ENCODE results near the gene MYO1A. TPM values are rescaled to one million over a fixed set of nuclear protein-coding genes. Genes with fewer than 3 reads are reported as not detected.

The MYO1A gene
- total RNA-seq (1 to 10 TPM in 1 of 4 donors, under 1 TPM in 2, not detected in 1; 0.10 to 1.3 (median 0.20) TPM), polyA plus RNA-seq (under 1 TPM; 0.04 to 0.91 (median 0.18) TPM)
- long read RNA-seq, donor 1 = 0 reads
- long read RNA-seq, donor 2 = 0 reads

DNA sequence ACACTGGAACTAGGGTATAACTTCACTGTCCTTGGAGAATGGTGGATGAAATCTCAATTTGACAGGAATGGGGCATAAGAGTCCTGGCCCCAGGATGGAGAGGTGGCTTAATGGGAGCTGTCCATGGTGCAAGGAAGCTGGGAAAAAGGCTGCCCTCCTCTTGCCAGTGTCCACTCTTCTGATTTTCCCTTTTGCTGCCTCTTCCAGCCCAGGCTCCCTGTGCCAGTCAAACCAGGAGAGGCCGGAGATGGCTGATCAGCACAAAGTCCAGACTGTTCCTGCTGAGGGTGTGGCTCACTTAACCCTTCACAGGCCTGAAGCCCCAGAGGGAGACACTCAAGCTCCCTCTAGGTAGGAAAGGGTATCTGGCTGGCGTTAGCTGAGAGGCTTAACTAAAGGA, at the start of gene MYO1A:
MYO1A (minus strand) TSS at position 240 of the 400 bp plus-strand sequence. CDS start 1,806 bp downstream, outside the sequence.
- WGBS, 3 donors = 25 to 48% (median 35%) methylated on average over 2 of the region's 2 CpGs

DNA sequence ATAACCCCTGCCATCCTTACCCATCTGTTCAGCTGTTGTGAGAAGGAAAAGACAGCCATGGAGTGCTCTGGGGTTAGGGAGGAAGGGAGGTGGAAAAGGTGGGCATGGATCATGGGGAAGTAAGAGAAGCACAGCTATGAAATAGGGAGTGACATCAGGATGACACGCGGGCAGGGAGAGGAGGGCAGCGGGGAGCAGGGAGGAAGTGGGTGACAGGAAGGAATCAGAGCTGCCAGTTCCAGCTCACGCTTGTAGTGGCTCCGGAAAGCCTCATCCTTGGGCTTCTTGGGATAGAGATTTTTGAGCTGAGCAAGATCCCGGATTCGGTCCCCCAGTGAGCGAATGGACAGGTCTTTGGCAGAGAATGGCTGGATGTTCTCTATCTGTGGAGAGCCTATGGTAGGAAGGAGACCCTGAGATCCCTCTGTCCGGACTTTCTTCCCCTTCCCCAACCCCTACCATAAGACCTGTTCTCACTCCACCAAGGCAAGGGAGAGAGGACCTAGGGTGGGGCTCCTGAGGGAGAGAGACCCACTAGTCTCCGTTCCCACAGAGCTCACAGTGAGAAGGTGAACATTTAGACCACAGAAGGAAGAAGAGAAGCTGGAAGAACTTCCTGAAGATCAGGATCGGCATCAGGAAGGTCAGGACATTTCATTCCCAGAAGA, 49.3 kb upstream of the MYO1A start:
- H3K36me3 ChIP-seq (ENCODE audit: insufficient read depth in 1 of 2, low read depth in 1 of 2) = peaks cover 0 to 30% of the 10 kb centered on the region in 2 donors
- no peak overlapping the region for H3K4me3 ChIP-seq
- intact Hi-C loops (cut with DNase I) = no loop called here
- DNase-seq (no peak), ATAC-seq (no peak)
- WGBS, 3 donors = 74 to 80% (median 76%) methylated on average over 11 of the region's 11 CpGs
- H3K27me3 ChIP-seq (ENCODE audit: insufficient read depth in 3 of 3, low read length in 2 of 3) = no peaks in the 10 kb centered on the region
- H3K27ac ChIP-seq = no peak overlapping the region
- TF ChIP-seq, protein P1, sequence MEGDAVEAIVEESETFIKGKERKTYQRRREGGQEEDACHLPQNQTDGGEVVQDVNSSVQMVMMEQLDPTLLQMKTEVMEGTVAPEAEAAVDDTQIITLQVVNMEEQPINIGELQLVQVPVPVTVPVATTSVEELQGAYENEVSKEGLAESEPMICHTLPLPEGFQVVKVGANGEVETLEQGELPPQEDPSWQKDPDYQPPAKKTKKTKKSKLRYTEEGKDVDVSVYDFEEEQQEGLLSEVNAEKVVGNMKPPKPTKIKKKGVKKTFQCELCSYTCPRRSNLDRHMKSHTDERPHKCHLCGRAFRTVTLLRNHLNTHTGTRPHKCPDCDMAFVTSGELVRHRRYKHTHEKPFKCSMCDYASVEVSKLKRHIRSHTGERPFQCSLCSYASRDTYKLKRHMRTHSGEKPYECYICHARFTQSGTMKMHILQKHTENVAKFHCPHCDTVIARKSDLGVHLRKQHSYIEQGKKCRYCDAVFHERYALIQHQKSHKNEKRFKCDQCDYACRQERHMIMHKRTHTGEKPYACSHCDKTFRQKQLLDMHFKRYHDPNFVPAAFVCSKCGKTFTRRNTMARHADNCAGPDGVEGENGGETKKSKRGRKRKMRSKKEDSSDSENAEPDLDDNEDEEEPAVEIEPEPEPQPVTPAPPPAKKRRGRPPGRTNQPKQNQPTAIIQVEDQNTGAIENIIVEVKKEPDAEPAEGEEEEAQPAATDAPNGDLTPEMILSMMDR (IDR thresholded peaks at IDR 0.05) = no peak
- no peaks in the 10 kb centered on the region for H3K4me1 ChIP-seq
- no peaks in the 10 kb centered on the region for H3K9me3 ChIP-seq

More for the DNA sequence above, at the start of gene MYO1A:
- Histone ChIP-seq H3K9me3 (no peaks in the 10 kb centered on the region), H3K36me3 (ENCODE audit: insufficient read depth in 1 of 2, low read depth in 1 of 2) (no peaks in the 10 kb centered on the region), H3K27ac (no peak within 1 kb of the TSS), H3K4me1 (no peaks in the 10 kb centered on the region), H3K27me3 (ENCODE audit: insufficient read depth in 3 of 3, low read length in 2 of 3) (no peaks in the 10 kb centered on the region), H3K4me3 (no peak within 1 kb of the TSS)
- DNase-seq (no peak), ATAC-seq (no peak)
- intact Hi-C loops (cut with DNase I) = no loop called here
- TF ChIP-seq, protein P1 (IDR thresholded peaks at IDR 0.05) = no peak

DNA sequence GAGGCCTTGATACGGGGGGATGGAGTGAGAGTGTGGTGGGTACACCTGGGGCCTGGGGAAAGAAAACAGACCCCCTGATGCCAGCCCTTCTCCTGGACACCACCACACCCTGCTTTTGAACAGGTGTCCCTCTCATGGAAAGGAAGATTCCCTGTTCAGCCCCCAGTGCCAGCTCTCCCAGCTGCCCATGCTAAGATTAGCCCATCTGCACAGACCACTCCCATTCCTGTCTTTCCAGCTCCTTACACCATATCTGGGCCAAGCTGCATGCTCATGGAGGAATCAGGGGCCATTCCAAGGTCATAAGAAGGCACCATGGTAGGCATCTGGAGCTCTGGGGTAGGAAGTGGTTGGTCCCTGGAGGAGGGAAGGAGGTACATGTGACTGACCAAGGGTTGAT, 48.6 kb upstream of the MYO1A start:
- intact Hi-C loops (cut with DNase I) = no loop called here
- no peak overlapping the region for H3K4me3 ChIP-seq
- 72 to 93% (median 74%) methylated on average over 1 of the region's 1 CpG for WGBS, 3 donors
- ATAC-seq (no peak), DNase-seq (no peak)
- peaks cover 3% of the 10 kb centered on the region for H3K4me1 ChIP-seq
- H3K27me3 ChIP-seq (ENCODE audit: insufficient read depth in 3 of 3, low read length in 2 of 3) = no peaks in the 10 kb centered on the region
- no peaks in the 10 kb centered on the region for H3K9me3 ChIP-seq
- H3K27ac ChIP-seq = no peak overlapping the region
- TF ChIP-seq, protein P1 (IDR thresholded peaks at IDR 0.05) = no peak
- peaks cover 0 to 34% of the 10 kb centered on the region in 2 donors for H3K36me3 ChIP-seq (ENCODE audit: insufficient read depth in 1 of 2, low read depth in 1 of 2)

DNA sequence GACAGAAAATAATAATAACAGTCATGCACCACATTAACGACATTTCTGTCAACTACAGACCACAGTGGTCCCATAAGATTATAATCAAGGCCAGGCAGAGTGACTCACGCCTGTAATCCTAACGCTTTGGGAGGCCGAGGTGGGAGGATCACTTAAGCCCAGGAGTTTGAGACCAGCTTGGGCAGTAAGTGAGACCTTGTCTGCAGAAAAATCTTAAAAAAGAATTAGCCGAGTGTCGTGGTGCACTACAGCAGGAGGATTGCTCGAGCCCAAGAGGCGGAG, 47.6 kb upstream of the MYO1A start:
- no peak overlapping the region for H3K4me3 ChIP-seq
- TF ChIP-seq, protein P1 (IDR thresholded peaks at IDR 0.05) = no peak
- intact Hi-C loops (cut with DNase I) = no loop called here
- H3K9me3 ChIP-seq = no peaks in the 10 kb centered on the region
- DNase-seq = no peak
- 86 to 91% (median 88%) methylated on average over 8 of the region's 8 CpGs for WGBS, 3 donors
- peaks cover 5% of the 10 kb centered on the region for H3K4me1 ChIP-seq
- no peaks in the 10 kb centered on the region for H3K27me3 ChIP-seq (ENCODE audit: insufficient read depth in 3 of 3, low read length in 2 of 3)
- H3K36me3 ChIP-seq (ENCODE audit: insufficient read depth in 1 of 2, low read depth in 1 of 2) = peaks cover 3 to 43% of the 10 kb centered on the region in 2 donors
- ATAC-seq = no peak
- H3K27ac ChIP-seq = no peak overlapping the region
